Measurements from ENCODE around the gene PTPRH. TPM values are rescaled to one million over a fixed set of nuclear protein-coding genes. Genes with fewer than 3 reads are reported as not detected.

PTPRH gene
- total RNA-seq, 1 donor from 2014 or later: 1.1 TPM

DNA sequence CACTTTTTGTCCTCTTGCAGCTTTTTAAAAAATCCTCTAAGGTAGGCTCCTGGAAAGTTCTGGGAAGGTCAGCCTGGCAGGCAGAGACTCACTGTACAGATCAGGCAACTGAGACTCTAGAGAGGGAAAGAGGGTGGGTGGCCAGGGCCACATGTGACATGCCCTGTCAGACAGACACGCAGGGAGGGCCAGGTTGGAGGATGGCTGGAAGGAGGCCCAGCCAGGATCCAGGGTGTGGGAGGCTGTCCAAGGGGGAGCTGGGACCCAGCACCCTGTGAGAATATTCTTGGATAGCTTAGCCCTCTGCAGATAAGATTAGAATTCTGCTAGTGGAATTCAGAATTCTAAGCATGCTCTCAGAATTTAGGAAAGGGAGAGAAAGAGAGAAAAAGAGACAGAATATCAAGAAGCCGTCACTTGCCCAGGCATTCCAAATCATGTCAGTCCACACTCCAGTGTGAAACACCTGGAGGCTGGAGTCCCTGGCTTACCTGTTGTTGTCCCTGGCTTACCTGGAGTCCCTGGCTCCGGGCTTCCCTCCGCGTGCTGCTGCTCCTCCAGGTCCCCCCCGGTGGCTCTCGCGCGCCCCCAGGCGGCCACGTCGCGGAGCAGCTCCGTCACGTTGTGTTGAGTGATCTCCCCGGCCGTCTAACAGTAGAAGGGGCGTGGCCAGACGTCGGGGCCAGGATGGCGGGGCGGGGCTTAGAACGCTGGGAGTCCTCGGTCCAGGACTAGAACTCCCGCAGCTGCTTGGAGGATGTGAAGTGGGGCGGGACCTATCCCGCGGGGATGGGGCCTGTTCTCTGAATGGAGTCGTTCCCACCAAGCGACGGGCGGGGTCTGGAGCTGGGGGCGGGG, 48.9 kb downstream of the PTPRH start:
- TF ChIP-seq, protein P1, sequence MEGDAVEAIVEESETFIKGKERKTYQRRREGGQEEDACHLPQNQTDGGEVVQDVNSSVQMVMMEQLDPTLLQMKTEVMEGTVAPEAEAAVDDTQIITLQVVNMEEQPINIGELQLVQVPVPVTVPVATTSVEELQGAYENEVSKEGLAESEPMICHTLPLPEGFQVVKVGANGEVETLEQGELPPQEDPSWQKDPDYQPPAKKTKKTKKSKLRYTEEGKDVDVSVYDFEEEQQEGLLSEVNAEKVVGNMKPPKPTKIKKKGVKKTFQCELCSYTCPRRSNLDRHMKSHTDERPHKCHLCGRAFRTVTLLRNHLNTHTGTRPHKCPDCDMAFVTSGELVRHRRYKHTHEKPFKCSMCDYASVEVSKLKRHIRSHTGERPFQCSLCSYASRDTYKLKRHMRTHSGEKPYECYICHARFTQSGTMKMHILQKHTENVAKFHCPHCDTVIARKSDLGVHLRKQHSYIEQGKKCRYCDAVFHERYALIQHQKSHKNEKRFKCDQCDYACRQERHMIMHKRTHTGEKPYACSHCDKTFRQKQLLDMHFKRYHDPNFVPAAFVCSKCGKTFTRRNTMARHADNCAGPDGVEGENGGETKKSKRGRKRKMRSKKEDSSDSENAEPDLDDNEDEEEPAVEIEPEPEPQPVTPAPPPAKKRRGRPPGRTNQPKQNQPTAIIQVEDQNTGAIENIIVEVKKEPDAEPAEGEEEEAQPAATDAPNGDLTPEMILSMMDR (IDR thresholded peaks at IDR 0.05; ENCODE audit: borderline replicate concordance): peak; percentile 88
- Histone ChIP-seq H3K4me3 (peak overlapping the region; percentile 77), H3K4me1 (peaks cover 44% of the 10 kb centered on the region), H3K36me3 (peaks cover 12% of the 10 kb centered on the region), H3K27me3 (ENCODE audit: low read depth) (peaks cover 65% of the 10 kb centered on the region), H3K27ac (replicated peaks) (peak overlapping the region; percentile 95), H3K9me3 (replicated peaks) (no peaks in the 10 kb centered on the region)
- intact Hi-C loops (cut with micrococcal nuclease): no loop called here
- peak; percentile 84 for DNase-seq

DNA sequence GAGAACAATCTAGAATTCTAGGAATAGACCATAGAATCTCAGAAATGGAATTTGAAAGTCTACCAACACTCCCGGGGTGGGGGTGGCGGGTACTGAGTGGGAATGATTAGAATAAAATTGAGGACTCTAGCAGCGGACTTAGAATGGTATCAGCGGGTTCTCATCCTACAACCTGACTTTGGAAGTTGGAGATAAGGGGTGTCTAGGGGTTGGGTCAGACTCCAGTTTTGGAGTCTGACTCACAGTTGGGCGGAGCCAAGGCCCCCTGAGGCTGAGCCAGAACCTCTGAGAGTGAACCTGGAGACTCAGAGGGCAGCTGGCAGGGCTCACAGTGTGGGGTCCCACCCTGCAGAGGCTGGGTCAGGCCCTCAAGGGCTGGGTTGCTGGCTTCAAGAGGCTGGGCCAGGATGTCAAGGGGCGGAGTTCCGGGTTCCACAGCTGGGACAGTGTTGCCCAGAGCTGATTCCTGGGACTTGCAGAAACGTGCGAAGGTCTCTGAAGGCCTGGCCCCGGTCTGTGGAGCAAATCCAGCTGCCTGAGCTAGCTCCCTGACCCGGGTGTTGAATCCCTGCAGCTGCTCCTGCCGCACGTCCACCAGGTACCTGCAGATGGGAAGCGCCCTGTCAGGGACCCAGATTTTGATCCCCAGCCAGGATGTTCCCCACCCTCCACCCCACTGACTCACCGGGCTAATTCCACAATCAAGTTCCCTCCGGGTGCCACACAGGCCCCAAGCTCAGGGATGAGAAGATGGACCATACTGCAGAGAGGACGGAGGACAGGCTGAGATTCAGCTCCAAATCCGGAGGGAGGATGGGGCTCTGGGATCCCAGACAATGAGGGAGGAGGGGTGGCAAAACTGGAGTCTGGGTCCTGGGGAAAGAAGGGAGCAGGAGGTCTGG, 50.2 kb downstream of the PTPRH start:
- peak overlapping the region; percentile 77 for H3K4me3 ChIP-seq
- intact Hi-C loops (cut with micrococcal nuclease): no loop called here
- no peaks in the 10 kb centered on the region for H3K9me3 ChIP-seq (replicated peaks)
- peaks cover 44% of the 10 kb centered on the region for H3K4me1 ChIP-seq
- H3K27ac ChIP-seq (replicated peaks): peak overlapping the region; percentile 95
- peak; percentile 86 for DNase-seq
- peaks cover 17% of the 10 kb centered on the region for H3K36me3 ChIP-seq
- H3K27me3 ChIP-seq (ENCODE audit: low read depth): peaks cover 60% of the 10 kb centered on the region
- TF ChIP-seq, protein P1 (IDR thresholded peaks at IDR 0.05; ENCODE audit: borderline replicate concordance): no peak

DNA sequence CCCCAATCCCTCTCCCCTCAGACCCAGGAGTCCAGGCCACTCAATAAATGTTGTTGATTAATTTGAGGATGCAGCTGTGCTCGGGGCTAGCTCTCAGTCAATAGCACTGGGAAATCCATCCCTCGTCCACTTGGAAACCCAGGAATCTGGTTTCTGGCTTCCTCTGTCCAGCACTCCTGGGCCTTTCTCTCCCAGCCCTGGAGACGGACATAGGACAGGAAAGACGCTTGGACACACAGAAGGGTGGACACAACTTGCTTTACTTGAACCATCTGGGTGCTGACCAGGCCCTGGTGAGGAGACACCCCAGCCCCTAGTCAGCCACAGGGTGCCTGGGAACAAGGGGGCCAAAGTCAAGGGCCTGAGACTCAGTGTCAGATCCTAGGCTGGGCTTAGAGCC, 50.9 kb downstream of the PTPRH start:
- intact Hi-C loops (cut with micrococcal nuclease): no loop called here
- H3K36me3 ChIP-seq: peaks cover 21% of the 10 kb centered on the region
- TF ChIP-seq, protein P1 (IDR thresholded peaks at IDR 0.05; ENCODE audit: borderline replicate concordance): no peak
- no peak for DNase-seq
- no peaks in the 10 kb centered on the region for H3K9me3 ChIP-seq (replicated peaks)
- H3K27ac ChIP-seq (replicated peaks): peak overlapping the region; percentile 95
- H3K27me3 ChIP-seq (ENCODE audit: low read depth): peaks cover 58% of the 10 kb centered on the region
- peaks cover 49% of the 10 kb centered on the region for H3K4me1 ChIP-seq
- H3K4me3 ChIP-seq: peak overlapping the region; percentile 77

DNA sequence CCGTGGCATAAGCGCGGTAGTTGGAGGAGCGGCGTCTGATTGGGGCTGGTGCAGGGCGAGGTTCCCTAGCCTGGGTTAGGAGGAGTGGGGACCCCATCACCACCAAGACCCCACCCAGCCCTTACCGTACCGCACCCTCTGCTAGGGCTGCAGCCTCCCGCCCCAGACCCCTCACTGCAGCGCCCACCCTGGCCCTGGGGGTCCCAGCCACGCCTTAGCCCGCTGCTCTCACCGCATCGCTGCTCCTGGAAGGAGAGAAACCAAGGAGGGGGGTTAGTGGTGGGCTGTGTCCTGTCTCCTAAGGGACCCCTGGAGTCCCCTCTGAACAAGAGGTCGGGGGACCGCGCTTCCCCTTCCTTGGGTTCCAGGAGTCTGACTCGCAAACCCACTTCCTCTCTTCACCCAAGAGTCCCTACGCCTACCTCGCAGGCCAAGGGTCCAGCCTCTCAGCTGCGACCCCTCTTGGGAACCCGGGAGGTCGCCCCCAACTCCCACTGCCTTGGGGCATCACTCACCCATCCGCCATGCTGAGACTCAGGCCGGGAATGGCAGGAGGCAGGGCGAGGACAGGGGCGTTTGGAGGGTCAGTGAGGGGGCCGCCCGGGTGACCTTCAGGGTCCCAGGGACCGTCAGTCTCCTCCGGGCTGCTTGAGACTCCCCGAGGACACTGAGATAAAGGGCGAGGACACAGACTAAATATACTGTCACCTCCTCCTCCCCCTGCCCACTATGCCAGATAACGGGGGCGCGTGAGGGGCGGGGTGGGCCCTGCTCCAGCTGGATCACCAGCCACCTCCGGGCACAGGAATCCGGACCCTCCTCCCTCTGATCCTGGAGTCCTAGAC, 52.0 kb downstream of the PTPRH start, which contains the start of gene TNNI3:
Gene TNNI3 (minus strand): TSS at position 669 of the 845 bp plus-strand sequence. CDS start 143 bp downstream, at position 526.
- DNase-seq: peak; percentile 77
- H3K4me1 ChIP-seq: peaks cover 60% of the 10 kb centered on the region

More for the DNA sequence above, 52.0 kb downstream of the PTPRH start, which contains the start of gene TNNI3:
- Histone ChIP-seq H3K36me3 (peaks cover 32% of the 10 kb centered on the region), H3K4me3 (peak within 1 kb of the TSS; percentile 77), H3K9me3 (replicated peaks) (no peaks in the 10 kb centered on the region), H3K27me3 (ENCODE audit: low read depth) (peaks cover 52% of the 10 kb centered on the region), H3K27ac (replicated peaks) (peak within 1 kb of the TSS; percentile 95)
- TF ChIP-seq, protein P1 (IDR thresholded peaks at IDR 0.05; ENCODE audit: borderline replicate concordance): no peak
- intact Hi-C loops (cut with micrococcal nuclease): no loop called here

All from left ventricle myocardium inferior (tissue), 1 donor.